ENCODE measurements around the gene FLII. TPM values are rescaled to one million over a fixed set of nuclear protein-coding genes. Genes with fewer than 3 reads are reported as not detected.

FLII gene
- total and polyA plus RNA-seq, 2 of the 13 experiments (the other 11 are each of a cell fraction or from before 2014, with no cell fraction given) = 130 to 303 TPM

DNA sequence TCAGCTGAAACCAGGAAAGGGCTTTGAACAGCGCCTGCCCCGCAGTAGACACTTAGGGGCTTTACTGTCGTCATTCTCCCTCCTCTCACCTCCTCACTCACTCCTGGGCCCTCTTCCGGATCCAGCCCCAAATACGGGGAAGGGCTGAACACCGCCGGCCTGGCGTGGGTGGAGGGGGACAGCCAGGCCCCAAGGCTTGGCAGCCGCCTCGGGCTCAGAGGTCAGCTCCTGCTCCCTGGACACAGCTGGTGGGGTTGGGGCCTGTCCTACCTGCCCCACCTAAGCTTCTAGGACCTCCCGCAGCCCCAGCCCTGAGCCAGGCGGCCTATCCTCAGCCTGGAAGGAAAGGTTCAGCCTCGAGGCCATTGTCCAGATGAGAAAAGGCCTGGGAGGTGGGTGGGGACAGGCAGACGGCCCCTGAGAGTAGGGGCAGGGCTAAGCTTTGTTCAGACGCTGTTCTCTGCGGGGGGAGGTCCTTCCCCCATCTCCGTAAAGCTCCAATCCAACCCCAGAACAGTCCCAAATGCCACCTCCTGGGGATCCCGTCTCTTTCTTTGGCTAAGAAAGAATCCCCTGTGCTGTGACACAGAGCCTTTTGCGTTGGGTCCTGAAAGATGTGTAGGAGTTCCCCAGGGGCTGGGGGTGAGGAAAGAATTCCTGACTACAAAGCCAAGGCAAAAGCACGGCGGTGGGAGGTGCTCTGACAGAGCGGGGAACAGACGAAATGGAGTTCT lies 34.0 kb downstream of the FLII start (continued):
- TF ChIP-seq, protein P1, sequence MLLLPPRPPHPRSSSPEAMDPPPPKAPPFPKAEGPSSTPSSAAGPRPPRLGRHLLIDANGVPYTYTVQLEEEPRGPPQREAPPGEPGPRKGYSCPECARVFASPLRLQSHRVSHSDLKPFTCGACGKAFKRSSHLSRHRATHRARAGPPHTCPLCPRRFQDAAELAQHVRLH (CRISPR knock-in tag; IDR thresholded peaks at IDR 0.05; ENCODE audit: borderline replicate concordance, low read depth) = no peak
- TF ChIP-seq, protein P2, sequence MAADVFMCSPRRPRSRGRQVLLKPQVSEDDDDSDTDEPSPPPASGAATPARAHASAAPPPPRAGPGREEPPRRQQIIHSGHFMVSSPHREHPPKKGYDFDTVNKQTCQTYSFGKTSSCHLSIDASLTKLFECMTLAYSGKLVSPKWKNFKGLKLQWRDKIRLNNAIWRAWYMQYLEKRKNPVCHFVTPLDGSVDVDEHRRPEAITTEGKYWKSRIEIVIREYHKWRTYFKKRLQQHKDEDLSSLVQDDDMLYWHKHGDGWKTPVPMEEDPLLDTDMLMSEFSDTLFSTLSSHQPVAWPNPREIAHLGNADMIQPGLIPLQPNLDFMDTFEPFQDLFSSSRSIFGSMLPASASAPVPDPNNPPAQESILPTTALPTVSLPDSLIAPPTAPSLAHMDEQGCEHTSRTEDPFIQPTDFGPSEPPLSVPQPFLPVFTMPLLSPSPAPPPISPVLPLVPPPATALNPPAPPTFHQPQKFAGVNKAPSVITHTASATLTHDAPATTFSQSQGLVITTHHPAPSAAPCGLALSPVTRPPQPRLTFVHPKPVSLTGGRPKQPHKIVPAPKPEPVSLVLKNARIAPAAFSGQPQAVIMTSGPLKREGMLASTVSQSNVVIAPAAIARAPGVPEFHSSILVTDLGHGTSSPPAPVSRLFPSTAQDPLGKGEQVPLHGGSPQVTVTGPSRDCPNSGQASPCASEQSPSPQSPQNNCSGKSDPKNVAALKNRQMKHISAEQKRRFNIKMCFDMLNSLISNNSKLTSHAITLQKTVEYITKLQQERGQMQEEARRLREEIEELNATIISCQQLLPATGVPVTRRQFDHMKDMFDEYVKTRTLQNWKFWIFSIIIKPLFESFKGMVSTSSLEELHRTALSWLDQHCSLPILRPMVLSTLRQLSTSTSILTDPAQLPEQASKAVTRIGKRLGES (CRISPR knock-in tag; IDR thresholded peaks at IDR 0.05; ENCODE audit: borderline replicate concordance) = no peak
- TF ChIP-seq, protein P3, sequence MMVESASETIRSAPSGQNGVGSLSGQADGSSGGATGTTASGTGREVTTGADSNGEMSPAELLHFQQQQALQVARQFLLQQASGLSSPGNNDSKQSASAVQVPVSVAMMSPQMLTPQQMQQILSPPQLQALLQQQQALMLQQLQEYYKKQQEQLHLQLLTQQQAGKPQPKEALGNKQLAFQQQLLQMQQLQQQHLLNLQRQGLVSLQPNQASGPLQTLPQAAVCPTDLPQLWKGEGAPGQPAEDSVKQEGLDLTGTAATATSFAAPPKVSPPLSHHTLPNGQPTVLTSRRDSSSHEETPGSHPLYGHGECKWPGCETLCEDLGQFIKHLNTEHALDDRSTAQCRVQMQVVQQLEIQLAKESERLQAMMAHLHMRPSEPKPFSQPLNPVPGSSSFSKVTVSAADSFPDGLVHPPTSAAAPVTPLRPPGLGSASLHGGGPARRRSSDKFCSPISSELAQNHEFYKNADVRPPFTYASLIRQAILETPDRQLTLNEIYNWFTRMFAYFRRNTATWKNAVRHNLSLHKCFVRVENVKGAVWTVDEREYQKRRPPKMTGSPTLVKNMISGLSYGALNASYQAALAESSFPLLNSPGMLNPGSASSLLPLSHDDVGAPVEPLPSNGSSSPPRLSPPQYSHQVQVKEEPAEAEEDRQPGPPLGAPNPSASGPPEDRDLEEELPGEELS (CRISPR knock-in tag; IDR thresholded peaks at IDR 0.05) = no peak
- TF ChIP-seq, protein P4, sequence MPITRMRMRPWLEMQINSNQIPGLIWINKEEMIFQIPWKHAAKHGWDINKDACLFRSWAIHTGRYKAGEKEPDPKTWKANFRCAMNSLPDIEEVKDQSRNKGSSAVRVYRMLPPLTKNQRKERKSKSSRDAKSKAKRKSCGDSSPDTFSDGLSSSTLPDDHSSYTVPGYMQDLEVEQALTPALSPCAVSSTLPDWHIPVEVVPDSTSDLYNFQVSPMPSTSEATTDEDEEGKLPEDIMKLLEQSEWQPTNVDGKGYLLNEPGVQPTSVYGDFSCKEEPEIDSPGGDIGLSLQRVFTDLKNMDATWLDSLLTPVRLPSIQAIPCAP (CRISPR knock-in tag; IDR thresholded peaks at IDR 0.05; ENCODE audit: low read depth) = no peak
- TF ChIP-seq ZNF569 (CRISPR knock-in tag; IDR thresholded peaks at IDR 0.05; ENCODE audit: borderline replicate concordance) = no peak
- TF ChIP-seq, protein P5, sequence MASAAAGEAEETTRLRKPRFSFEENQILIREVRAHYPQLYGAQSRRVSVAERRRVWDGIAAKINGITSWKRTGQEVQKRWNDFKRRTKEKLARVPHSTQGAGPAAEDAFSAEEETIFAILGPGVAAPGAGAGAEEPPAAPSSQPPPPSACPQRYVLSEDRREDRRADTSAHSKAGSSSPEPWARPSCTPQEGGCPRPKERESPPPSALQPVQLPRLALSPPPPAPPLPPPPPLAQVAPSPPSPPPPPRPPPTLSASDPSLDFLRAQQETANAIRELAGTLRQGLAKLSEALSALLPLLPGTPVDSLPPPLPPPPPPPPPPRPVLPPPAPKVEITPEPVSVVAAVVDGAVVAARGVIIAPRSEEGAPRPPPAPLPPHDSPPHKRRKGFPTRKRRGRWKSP (CRISPR knock-in tag; IDR thresholded peaks at IDR 0.05) = peak; percentile 65; the same call in 1 of the 2 replicates
- TF ChIP-seq, protein P6, sequence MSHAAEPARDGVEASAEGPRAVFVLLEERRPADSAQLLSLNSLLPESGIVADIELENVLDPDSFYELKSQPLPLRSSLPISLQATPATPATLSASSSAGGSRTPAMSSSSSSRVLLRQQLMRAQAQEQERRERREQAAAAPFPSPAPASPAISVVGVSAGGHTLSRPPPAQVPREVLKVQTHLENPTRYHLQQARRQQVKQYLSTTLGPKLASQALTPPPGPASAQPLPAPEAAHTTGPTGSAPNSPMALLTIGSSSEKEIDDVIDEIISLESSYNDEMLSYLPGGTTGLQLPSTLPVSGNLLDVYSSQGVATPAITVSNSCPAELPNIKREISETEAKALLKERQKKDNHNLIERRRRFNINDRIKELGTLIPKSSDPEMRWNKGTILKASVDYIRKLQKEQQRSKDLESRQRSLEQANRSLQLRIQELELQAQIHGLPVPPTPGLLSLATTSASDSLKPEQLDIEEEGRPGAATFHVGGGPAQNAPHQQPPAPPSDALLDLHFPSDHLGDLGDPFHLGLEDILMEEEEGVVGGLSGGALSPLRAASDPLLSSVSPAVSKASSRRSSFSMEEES (CRISPR knock-in tag; IDR thresholded peaks at IDR 0.05) = no peak
- no peak for TF ChIP-seq ZFP1 (CRISPR knock-in tag; IDR thresholded peaks at IDR 0.05)
- no peak for TF ChIP-seq HOXD1 (CRISPR knock-in tag; IDR thresholded peaks at IDR 0.05)
- TF ChIP-seq, protein P7, sequence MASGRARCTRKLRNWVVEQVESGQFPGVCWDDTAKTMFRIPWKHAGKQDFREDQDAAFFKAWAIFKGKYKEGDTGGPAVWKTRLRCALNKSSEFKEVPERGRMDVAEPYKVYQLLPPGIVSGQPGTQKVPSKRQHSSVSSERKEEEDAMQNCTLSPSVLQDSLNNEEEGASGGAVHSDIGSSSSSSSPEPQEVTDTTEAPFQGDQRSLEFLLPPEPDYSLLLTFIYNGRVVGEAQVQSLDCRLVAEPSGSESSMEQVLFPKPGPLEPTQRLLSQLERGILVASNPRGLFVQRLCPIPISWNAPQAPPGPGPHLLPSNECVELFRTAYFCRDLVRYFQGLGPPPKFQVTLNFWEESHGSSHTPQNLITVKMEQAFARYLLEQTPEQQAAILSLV (CRISPR knock-in tag; IDR thresholded peaks at IDR 0.05; ENCODE audit: borderline replicate concordance) = no peak
- TF ChIP-seq HNRNPH1 (optimal IDR thresholded peaks at IDR 0.05; ENCODE audit: low read depth, low read length) = no peak
- TF ChIP-seq MXD4 (CRISPR knock-in tag; IDR thresholded peaks at IDR 0.05) = no peak
- TF ChIP-seq, protein P8, sequence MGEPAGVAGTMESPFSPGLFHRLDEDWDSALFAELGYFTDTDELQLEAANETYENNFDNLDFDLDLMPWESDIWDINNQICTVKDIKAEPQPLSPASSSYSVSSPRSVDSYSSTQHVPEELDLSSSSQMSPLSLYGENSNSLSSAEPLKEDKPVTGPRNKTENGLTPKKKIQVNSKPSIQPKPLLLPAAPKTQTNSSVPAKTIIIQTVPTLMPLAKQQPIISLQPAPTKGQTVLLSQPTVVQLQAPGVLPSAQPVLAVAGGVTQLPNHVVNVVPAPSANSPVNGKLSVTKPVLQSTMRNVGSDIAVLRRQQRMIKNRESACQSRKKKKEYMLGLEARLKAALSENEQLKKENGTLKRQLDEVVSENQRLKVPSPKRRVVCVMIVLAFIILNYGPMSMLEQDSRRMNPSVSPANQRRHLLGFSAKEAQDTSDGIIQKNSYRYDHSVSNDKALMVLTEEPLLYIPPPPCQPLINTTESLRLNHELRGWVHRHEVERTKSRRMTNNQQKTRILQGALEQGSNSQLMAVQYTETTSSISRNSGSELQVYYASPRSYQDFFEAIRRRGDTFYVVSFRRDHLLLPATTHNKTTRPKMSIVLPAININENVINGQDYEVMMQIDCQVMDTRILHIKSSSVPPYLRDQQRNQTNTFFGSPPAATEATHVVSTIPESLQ (CRISPR knock-in tag; conservative IDR thresholded peaks at IDR 0.05) = no peak
- TF ChIP-seq SP5 (CRISPR knock-in tag; IDR thresholded peaks at IDR 0.05; ENCODE audit: borderline replicate concordance, low read depth) = no peak
- no peak for TF ChIP-seq SP4 (CRISPR knock-in tag; IDR thresholded peaks at IDR 0.05)
- no peak for TF ChIP-seq RXRB (CRISPR knock-in tag; IDR thresholded peaks at IDR 0.05; ENCODE audit: borderline replicate concordance)
- no peak for TF ChIP-seq XBP1 (CRISPR knock-in tag; IDR thresholded peaks at IDR 0.05)

Data from HepG2 (cell line).